Mononuclear cell (primary cell): ENCODE measurements around the gene NFKBIE. TPM values are rescaled to one million over a fixed set of nuclear protein-coding genes. Genes with fewer than 3 reads are reported as not detected.
A peak's percentile ranks its signal among the peaks of the same experiment; 100 is the strongest.

ENCODE experiments used
- H3K27me3 ChIP-seq: 2 replicates; pipeline ENCODE4 v1.6.0; 2011; ENCODE audit warnings: low read length, control low read depth; ENCODE audit not compliant: insufficient read depth
- H3K4me1 ChIP-seq: 2 replicates; pipeline ENCODE4 v1.5.1; 2011; ENCODE audit warnings: mild to moderate bottlenecking, low read length, control low read depth; ENCODE audit not compliant: insufficient read depth
- H3K4me3 ChIP-seq: 2 replicates; pipeline ENCODE4 v1.5.1; 2011; ENCODE audit warnings: mild to moderate bottlenecking, low read length, moderate library complexity
- H3K9me3 ChIP-seq: 2 replicates; pipeline ENCODE4 v1.5.1; 2011; ENCODE audit warnings: low read depth, mild to moderate bottlenecking, control low read depth, low read length
- total RNA-seq: library from RNA; depleted of rRNA; stranded (reverse); fragments of >200 nt; gene quantifications from one replicate; pipeline ENCODE4 v1.2.3, GENCODE V29; 2012

The NFKBIE gene
- total RNA-seq, 1 donor: 125 TPM

DNA sequence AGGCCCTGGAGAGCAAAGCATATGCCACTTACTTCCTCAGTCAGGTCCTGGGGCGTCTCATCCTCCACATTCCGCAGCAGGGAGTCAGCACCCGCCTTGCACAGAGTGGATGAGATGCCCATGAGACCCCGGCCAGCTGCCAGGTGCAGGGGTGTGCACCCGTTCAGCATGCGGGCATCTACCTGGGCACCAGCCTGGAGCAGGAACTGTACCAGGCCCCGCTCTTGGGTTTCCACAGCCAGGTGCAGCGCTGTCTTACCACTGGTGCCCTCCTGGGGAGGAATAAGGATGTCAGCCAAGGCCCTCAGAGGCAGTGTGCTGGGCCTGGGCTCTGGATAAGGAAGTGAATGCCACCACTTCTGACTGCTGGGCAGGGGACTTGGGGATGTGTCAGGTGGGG is 5.3 kb downstream of the NFKBIE start:
- Histone ChIP-seq H3K4me3 (no peak overlapping the region), H3K27me3 (no peaks in the 10 kb centered on the region), H3K9me3 (no peaks in the 10 kb centered on the region), H3K4me1 (peaks cover 83% of the 10 kb centered on the region)

DNA sequence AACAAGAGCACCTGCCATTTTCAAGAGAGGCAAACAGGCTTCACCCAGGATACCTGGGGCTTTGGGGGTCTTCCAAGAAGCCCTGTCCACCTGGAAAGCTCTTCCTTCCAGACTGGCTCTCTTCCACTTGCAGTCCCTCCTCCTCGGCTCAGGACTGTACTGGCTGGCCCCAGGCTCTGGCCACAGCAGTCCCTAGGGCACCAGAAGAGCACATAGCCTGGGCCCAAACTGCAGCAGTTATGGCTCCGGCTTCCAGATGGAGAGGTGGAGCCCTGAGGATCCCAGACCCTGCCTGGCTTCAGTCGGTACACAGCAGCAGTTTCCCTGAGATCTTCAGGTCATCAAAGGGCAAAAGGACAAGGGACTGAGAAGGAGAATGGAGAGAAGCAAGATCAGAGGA is 6.4 kb downstream of the NFKBIE start:
- no peaks in the 10 kb centered on the region for H3K27me3 ChIP-seq
- H3K4me1 ChIP-seq: peaks cover 74% of the 10 kb centered on the region
- H3K9me3 ChIP-seq: no peaks in the 10 kb centered on the region
- no peak overlapping the region for H3K4me3 ChIP-seq

DNA sequence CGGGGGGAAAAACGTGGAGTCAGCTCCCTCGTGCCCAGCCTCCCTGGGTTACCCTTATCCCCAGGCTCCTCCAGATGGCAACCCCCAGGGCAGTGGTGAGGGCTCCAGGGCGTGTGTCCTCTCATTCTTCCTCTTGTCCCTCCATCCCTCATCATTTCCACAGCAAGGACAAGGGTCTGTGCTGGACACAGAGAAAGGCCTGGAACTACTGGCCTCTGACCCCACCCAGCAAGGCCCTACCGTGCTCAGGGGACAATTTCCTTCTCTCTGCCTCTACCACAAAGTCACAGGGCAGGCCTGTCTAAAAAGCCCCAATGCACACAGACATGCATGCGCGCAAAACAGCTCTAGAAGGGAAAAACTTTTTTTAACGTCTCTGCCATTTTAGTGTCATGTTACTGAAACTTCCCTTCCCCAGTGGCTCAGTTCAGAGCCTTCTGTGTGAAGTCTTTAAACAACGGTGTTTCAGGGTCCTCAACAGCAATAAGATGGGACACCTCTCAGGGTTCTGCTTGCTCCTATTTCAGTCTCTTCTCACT is 7.0 kb downstream of the NFKBIE start:
- Histone ChIP-seq H3K4me3 (no peak overlapping the region), H3K9me3 (no peaks in the 10 kb centered on the region), H3K4me1 (peaks cover 69% of the 10 kb centered on the region)

DNA sequence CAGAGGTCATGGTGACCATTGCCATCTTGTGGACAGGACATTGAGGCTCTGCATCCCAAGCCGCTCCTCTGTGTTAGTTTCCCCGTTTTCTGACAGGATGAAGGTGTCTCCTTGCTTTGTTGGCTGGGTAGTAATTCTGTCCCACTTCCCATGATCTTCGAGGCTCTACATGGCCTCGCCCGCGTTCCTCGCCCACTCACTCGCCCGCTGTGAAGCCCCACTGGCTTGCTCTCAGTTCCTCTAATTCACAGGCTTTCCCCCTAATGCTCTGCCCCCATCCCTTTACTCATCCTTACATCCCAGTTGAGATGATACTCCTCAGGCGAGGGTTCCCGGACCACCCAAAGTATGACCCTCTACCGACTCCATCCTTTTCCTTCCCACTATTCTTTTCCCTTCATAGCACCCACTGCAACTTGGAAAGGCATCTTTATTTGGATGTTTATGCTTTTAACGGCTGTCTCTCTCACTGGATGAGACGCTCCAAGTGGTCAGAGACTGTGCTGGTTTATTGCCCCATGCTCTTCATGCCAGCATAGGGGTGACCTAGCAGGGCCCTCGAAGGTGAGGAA is 7.5 kb downstream of the NFKBIE start:
- peaks cover 63% of the 10 kb centered on the region for H3K4me1 ChIP-seq
- H3K4me3 ChIP-seq: peak overlapping the region; percentile 70

More for the DNA sequence above, 7.0 kb downstream of the NFKBIE start:
- H3K27me3 ChIP-seq: no peaks in the 10 kb centered on the region

DNA sequence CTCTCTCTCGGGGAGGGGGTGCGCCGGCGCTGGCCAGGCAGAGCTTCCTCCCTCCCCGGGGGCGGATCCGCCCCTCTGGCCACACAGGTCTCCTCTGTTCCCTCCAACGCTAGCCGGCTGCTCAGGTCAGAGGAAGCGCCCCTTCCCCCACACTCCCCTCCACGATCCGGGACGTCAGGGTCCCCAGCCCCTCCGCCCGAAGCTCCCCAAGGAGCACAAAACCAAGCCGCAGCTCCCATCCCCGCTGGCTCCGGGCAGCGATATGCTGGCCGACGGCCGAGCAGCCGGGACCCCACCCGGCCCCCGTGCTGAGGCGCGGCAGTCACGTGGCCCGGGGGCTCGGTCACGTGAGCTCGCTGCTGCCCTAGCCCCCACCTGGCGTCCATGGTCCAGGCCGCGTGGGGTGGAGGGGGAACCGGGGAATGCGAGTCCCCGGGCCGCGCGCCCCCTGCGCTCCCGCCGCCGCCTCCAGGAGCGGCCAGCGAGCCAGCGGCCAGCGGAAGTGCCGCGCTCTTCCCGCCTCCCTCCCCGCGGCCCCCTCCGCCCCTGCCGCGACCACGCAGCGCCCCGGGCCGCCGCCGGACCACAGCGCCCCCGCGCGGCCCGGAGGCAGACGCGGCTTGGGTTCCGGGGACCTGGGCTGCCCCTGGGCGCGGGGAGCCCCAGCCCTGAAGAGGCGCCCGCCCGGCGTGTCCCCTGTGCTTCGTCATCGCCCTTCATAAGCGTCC is 8.2 kb downstream of the NFKBIE start, which contains the start of gene SLC35B2:
SLC35B2 (minus strand) TSS at position 504 of the 728 bp plus-strand sequence; CDS start at position 386, 118 bp downstream.
- peak within 1 kb of the TSS; percentile 70 for H3K4me3 ChIP-seq
- H3K4me1 ChIP-seq: peaks cover 57% of the 10 kb centered on the region
- H3K9me3 ChIP-seq: no peaks in the 10 kb centered on the region
- H3K27me3 ChIP-seq: no peaks in the 10 kb centered on the region

More for the DNA sequence above, 7.5 kb downstream of the NFKBIE start:
- H3K27me3 ChIP-seq: no peaks in the 10 kb centered on the region
- H3K9me3 ChIP-seq: no peaks in the 10 kb centered on the region

DNA sequence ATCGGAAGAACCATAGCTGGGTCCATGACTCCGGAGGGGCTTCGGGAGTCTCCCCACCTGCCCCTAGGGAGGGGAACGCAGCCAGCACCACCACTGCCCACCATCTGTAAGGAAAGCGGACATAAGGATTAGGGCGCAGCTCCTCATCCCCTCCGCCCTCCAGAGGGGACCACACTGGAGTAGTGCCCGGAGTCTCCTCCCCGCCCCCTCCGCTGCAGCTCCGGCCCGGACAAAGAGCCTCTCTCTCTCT is 8.7 kb downstream of the NFKBIE start:
- H3K4me1 ChIP-seq: peaks cover 52% of the 10 kb centered on the region
- no peaks in the 10 kb centered on the region for H3K27me3 ChIP-seq
- H3K9me3 ChIP-seq: no peaks in the 10 kb centered on the region
- peak overlapping the region; percentile 70 for H3K4me3 ChIP-seq

DNA sequence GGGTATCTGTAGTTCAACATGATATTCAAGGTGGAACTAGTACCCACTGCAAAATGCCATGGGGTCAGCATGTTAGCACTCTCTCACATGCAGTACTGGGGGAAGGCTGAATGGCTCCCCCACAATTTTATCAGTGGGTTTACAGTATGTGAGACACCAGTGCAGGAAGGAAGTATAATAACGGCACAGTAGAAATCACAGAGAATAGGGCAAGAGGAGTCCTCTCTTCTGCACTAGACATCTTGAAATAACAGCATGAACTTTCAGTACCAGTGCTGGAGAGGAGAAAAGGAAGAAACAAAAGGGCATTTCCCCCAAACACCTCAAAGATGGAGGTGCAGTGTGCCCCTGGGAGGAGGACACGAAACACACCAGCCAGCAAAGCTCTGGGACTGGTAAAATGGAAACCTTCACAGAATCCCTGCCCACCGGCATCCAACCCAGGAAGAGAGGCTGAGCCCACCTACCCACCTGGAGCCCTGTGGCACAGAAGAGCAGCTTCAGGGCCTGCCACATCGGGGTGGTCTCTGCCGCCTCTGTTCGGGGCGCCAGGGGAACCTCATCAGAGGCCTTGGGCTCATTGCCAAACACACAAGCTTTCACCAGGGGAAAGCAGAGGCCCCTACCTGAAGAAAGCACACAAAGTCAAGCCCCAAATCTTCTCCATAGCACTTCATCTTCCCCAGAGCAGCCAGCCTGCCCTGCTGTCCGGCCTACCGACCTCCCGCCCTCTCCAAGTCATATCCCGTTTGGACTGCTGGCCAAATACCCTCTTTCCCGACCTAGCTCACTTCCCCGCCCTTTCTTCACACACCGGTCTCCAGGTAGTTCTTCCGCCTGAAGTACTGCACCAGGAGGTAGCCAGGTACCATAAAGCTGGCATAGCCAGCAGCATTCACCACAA is 9.2 kb downstream of the NFKBIE start:
- peak overlapping the region; percentile 70 for H3K4me3 ChIP-seq
- H3K9me3 ChIP-seq: no peaks in the 10 kb centered on the region
- peaks cover 47% of the 10 kb centered on the region for H3K4me1 ChIP-seq
- no peaks in the 10 kb centered on the region for H3K27me3 ChIP-seq

DNA sequence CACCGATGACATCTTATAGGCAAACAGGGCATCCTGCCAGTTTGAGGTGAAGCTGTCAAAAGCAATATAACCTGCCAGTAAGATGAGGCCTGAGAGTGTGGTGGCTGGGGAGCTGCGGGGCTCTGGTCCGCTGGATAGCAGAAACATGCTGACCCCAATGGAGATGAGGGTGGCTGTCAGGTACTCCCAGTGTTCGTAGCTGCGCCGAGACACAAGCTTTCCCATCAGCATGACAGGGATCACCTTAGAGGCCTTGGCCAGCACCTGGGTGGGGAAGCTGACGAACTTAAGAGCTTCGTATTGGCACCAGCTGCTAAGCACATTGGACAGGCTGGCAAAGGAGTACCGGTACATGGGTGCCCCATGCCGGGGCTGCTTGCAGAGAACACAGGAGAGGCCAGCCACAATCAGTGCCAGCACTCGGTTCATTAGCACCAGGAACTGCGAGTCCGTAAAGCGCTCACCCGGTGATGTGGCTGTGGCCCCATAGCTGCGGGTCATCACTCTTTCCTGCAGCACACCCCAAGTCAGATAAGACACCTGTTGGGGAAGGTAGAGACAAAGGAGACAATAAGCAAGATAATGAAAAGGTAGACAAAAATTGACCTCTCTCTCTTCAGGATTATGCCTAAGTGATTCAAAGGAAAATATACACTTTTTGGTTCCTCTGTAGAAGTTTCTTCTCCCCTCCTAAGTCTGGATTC is 10.1 kb downstream of the NFKBIE start:
- Histone ChIP-seq H3K9me3 (no peaks in the 10 kb centered on the region), H3K27me3 (no peaks in the 10 kb centered on the region), H3K4me1 (peaks cover 39% of the 10 kb centered on the region), H3K4me3 (no peak overlapping the region)

DNA sequence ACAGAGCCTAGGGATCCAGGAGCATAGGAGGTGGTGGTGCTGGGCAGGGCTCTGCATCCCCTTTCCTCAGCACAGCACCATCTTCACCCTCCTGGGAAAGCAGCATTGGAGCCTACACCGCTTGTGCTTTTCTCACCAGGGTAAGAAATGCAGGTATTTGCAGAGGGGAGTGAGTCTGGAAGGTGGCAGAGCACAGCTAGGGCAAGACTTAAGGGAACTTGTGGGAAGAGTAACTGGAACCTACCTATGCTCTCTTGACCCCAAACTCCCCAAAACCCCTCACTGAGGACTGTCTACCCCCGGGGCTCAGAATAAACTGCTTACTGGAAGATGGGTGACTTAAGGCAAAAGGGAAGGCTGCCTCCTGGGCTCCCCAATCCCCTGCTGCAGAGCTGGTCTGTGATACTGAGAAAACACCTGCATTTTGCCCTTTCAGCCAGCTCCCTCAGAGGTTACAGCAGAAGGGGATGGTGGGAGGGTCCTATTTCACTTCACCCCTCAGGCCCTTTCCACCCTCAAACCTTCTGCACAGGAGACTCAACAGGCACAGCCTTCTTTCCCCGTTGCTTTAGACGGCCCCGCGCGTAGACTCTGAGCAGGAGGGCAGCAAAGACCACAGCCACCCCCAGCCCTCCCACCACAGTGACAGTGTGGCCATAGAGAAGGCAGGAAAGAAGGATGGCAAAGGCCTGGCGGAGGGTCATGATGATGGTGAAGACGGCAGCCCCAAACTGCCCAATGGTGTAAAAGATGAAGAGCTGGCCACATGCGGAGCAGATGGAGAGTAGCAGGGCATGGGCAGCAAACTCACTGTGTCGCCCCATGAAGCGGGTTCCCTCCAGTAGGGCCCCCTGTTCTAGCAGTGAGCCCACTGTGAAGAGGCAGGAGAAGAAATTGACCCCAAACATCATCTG is 10.9 kb downstream of the NFKBIE start:
- Histone ChIP-seq H3K4me1 (peaks cover 35% of the 10 kb centered on the region), H3K27me3 (no peaks in the 10 kb centered on the region), H3K4me3 (no peak overlapping the region), H3K9me3 (no peaks in the 10 kb centered on the region)

DNA sequence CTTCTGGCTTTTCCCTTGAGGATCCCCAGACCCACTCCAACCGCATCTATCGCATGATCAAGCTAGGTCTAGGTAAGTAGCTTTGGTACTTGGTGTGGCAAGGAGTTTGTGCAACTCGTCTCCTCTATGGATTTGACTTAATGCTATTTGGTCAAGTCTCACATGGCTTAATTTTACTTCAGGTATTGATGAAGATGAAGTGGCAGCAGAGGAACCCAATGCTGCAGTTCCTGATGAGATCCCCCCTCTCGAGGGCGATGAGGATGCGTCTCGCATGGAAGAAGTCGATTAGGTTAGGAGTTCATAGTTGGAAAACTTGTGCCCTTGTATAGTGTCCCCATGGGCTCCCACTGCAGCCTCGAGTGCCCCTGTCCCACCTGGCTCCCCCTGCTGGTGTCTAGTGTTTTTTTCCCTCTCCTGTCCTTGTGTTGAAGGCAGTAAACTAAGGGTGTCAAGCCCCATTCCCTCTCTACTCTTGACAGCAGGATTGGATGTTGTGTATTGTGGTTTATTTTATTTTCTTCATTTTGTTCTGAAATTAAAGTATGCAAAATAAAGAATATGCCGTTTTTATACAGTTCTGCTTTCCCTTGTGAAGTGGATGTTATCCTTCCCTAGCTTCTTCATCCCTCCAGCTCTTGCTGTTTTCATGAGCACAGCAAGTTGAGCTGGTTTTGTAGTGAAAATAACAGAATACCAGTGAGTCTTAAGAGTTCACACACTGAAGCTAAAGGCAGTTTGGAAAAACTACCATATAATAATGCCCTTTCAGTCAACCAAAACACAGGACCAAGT is 11.8 kb downstream of the NFKBIE start:
- Histone ChIP-seq H3K4me3 (no peak overlapping the region), H3K4me1 (peaks cover 36% of the 10 kb centered on the region), H3K9me3 (no peaks in the 10 kb centered on the region), H3K27me3 (no peaks in the 10 kb centered on the region)

DNA sequence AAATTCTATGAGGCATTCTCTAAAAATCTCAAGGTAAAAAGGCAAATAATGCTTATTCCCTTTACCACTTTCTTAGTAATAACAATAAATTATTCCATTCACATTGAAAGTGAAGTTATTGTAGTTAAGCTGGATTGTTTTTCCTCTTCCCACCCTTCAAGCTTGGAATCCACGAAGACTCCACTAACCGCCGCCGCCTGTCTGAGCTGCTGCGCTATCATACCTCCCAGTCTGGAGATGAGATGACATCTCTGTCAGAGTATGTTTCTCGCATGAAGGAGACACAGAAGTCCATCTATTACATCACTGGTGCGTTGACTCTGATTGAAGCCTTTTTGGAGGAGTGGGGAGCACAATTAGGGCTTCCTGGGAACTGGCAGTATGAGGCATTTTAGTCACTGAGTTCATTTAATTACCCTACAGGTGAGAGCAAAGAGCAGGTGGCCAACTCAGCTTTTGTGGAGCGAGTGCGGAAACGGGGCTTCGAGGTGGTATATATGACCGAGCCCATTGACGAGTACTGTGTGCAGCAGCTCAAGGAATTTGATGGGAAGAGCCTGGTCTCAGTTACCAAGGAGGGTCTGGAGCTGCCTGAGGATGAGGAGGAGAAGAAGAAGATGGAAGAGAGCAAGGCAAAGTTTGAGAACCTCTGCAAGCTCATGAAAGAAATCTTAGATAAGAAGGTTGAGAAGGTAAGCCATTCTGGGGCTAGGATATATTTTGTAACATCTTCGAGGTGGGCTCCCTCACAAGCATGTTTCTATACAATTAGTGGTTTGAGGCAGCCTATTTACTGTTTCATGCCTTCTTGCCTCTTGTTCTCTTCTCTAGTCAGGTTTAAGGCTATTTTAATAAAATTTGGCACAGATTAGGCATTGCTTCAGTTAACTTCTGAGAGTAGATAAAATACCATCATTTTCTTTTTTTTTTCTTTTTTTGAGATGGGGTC is 13.5 kb downstream of the NFKBIE start:
- Histone ChIP-seq H3K4me3 (no peak overlapping the region), H3K9me3 (no peaks in the 10 kb centered on the region), H3K27me3 (no peaks in the 10 kb centered on the region), H3K4me1 (peaks cover 34% of the 10 kb centered on the region)

DNA sequence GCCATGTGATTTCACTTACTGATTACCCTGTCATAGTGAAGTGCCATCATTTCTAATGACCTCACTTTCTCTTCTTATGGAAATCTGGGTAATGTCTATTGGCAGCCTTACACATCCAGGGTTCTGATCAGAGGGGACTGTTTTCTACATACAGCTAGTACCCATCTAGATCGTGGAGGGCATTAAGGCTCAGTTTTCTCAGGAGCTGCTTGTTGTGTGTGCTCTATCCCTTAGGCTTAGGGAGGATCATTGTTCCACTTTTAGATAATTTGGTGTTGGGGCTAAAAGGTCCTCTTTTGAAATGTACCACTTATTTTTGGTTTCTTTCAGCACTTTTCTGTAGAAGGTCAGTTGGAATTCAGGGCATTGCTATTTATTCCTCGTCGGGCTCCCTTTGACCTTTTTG is 14.6 kb downstream of the NFKBIE start:
- H3K4me3 ChIP-seq: no peak overlapping the region
- H3K27me3 ChIP-seq: no peaks in the 10 kb centered on the region
- no peaks in the 10 kb centered on the region for H3K9me3 ChIP-seq
- H3K4me1 ChIP-seq: peaks cover 26% of the 10 kb centered on the region
